Right renal cortex interstitium (tissue), 3 donors: Measurements from ENCODE around the gene KRTAP22-2. TPM values are rescaled to one million over a fixed set of nuclear protein-coding genes. Genes with fewer than 3 reads are reported as not detected.

Experiments
- DNase-seq, 3 donors: peaks; one replicate each; pipeline ENCODE4 v3.0.0-alpha.2; 2013; ENCODE audit warnings: low read depth in 3 of 3, low spot score in 2 of 3
- polyA plus RNA-seq, 3 donors: library from polyadenylated mRNA; unstranded; fragments of 120-200 nt; gene quantifications; one replicate each; pipeline ENCODE4 v1.2.1, GENCODE V29; 2013; ENCODE audit not compliant: insufficient read length in 3 of 3

KRTAP22-2 gene
- not detected for polyA plus RNA-seq

DNA sequence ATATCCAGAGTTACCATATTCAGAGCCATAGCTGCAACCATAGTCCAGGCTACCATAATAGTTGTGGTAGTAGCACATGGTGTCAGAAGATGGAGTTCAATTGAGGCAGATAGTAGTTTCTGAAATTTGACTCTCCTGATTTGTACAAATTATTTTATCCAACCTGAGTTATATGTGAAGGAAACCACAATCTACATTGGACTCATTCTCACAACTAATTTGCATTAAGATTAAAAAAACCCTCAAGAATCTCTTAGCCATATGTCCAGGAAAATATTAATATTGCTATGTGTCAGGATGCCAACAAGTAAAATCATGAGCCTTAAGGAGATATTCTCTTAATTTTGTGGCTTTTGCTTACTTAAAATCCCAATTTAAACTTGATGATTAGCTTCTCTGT, at the start of gene KRTAP22-2:
Gene KRTAP22-2 (minus strand): TSS at position 101 of the 400 bp plus-strand sequence.
- DNase-seq = no peak

DNA sequence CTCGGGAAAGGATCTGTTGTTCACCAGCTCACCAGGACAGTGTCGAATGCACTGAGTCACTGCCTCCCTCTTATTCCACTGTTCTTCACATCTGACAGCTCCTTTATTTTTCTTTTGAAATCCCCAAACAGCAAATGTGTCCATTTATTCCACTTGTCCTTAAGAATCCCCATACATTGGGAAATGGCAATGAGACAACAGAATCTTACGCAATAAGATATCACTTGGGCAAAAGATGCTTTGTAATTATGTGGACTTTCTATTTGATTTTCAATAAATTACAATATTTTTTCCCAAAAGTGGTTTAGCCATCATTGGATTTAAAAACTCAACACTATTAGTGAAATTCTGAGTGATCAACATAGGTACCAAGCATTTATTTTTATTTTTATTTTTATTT, 48.5 kb upstream of the KRTAP22-2 start:
- no peak for DNase-seq

DNA sequence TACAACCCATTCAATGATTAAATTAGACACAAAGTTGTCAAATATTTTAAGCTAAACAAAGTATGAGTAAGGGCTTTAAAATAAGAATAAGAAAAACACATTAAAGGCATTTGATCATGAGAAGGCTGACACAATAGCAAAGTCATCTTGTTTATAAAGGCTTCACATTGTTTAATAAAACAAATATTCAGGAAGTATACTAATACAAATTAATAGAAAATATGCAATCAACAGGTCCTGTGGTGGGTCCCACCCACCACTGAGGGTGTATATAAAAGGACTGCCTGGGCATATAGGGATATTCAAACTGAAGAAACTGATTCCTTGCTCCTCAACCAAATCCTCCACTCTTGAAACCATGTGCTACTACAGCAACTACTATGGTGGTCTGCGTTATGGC, 44.7 kb upstream of the KRTAP22-2 start, which contains the start of gene KRTAP20-2:
Gene KRTAP20-2 (plus strand): TSS at position 301 of the 400 bp plus-strand sequence. CDS start 58 bp downstream, at position 359.
- DNase-seq = no peak

DNA sequence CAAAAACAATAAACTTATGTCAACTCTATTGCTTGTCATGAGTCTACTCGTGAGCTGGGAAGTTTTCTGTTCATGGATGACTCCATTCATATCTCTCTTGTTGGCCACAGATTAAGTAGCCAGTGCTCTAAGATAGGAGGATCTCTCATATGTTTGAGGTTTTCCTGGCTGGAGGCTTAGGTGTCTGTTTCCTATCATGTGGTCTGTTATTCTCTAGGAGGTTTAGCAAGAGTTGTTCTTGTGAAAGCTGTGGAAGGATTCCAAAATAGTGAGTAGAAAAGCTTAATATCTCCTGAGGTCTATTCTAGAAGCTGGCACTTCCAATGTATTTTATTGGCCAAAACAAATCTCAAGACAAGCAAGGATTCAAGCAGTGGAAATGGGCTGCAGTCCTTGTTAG, 39.0 kb upstream of the KRTAP22-2 start:
- no peak for DNase-seq

DNA sequence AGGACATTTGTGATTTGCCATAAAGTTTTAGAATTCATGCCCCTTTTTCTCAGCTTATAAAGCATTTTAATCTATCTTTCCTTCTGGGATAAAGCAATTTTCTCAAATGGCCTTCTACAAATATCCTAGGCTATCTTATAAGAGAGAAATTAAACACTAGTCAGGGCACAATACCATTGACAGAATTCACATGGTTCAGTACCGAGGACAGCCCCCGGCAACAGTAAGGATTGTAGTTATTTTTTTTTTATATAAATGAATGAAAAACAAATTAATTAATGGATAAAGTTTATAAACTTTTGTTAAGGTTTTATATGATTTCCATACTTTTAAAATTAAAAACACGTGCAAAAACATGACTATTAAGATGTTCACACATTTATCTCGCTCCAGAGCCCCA, 37.9 kb upstream of the KRTAP22-2 start:
- DNase-seq = no peak

DNA sequence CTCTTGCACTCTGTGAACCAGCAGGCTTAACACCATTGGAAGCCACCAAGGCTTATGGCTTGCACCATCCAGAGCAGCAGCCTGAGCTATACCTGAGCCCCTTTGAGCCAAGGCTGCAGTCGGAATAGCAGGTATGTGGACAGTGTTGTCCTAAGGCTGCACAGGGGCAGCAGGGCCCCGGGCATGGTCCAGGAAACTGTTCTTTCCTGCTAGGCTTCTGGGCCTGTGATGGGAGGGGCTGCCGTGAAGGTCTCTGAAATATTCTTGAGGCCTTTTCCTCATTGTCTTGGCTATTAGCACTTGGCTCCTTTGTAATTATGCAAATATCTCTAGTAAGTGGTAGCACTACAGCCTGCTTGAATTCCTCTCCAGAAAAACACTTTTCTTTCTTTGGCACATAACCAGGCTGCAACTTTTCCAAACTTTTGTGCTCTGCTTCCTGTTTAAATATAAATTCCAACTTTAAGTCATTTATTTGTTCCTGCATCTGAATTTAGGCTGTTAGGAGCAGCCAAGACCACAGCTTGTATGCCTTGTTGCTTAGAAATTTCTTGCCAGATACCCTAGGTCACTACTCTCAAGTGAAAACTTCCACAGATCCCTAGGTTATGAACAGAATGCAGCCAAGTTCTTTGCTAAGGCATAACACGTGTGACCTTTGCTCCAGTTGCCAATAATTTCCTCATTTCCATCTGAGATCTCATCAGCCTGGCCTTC, 35.4 kb upstream of the KRTAP22-2 start:
- no peak for DNase-seq

DNA sequence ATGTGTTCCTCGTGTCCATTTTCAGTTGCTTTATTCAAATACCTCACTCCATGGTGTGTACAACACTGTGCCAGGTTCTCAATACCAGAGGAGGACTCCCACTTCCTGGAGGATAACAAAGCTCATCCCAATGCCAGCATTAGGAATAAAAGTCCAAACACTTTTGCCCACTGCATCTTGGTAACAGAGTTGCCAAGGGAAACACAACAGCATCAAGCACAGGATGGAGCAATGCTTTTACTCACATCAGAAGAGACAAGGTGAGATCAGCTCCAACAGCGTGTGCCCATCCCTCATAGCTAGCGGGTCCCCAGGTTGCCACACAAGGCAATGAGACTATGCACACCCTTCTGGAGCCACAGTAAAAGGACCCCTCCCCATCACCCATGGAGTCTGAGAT, 33.2 kb upstream of the KRTAP22-2 start:
- DNase-seq = no peak

DNA sequence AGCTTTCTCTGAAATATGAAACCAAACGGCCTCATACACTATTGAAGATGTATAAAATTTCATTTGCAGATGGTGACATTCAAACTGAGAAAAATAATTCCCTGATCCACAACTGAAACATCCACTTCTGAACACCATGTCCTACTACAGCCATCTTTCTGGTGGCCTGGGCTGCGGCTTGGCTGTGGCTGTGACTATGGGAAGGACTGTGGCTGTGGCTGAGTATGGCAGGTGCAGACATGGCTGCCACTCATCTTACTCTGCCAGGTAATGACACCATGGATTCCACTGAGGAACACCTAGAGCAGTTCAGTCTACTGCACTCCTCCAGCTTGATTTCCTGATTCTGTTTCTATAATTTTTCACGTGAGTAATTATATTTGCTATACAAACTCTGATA, 30.3 kb upstream of the KRTAP22-2 start, which contains the start of gene KRTAP20-4:
Gene KRTAP20-4 (plus strand): TSS at position 106 of the 400 bp plus-strand sequence.
- no peak for DNase-seq

DNA sequence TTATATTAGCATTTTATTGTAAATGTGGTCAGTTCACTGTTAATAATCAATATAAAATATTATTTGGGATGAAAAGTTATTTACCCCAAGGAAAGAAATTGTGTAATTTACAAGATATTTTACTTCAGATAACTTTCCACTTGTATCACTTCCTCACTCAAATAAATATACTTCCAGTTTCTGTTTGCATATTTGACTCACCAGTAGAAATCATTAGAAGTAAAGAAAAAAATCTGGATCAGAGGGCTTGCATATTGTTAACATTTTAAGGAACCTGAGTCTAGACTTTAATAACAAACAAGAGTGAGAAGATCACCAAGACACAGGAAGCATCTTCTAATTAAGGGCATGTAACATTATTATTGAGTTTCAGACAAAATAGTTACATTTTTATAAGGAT, 29.9 kb upstream of the KRTAP22-2 start:
- no peak for DNase-seq

DNA sequence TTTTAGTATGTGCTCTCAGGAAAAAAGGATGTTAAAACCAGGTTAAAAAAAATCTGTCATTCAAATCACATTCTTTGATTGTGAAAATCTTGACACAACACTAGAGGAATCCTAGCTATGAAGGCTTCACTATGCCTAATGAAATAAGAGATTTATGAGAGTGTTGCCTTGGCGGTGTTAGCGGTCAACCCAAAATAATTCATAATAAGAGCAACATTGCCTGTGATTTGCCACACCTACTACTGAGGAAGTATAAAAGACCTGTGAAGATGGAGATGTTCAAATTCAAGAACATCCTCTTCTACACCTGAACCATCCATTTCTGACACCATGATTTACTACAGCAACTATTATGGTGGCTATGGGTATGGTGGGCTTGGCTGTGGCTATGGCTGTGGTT, 25.9 kb upstream of the KRTAP22-2 start, which contains the start of gene KRTAP20-1:
Gene KRTAP20-1 (plus strand): TSS at position 301 of the 400 bp plus-strand sequence. CDS start 30 bp downstream, at position 331.
- no peak for DNase-seq

DNA sequence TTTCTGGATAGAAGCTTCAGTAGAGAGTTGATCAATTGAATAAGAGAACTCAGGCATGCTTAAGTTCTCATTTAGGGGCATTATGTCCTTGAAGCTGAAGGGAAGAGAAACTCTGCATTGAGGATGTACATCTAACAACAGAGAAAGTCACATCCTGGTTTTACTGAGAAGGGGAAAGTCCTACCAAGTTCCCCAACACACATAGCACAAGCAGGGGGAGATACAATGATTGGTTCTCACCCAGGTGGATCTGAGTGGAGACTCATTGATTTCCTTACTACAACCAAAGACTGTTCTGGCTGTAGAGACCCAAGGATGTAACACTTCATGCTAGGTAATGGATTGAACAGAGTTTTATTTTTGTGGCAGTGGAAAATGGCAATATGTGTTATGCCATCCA, 25.0 kb upstream of the KRTAP22-2 start:
- no peak for DNase-seq

DNA sequence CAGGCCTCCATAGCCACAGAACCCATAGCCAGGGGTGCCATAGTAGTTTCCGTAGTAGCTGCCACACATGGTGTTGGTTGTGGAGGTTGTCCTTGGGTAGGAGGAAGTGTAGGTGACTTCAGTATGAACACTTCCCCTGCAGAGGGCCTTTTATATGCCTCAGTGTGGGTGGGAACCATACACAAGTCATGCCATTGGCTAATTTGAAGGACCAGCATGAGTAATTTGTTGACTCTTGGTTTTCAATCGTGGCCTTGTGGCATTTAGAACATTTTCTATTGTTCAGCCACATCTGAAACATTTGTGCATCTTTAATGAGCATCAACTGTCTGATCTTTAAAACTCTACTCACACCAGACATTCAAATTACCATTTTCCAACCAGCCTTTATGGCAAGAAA, 23.6 kb upstream of the KRTAP22-2 start, which contains the start of gene KRTAP6-1:
Gene KRTAP6-1 (minus strand): TSS at position 95 of the 400 bp plus-strand sequence. CDS start 26 bp downstream, at position 69.
- no peak for DNase-seq

DNA sequence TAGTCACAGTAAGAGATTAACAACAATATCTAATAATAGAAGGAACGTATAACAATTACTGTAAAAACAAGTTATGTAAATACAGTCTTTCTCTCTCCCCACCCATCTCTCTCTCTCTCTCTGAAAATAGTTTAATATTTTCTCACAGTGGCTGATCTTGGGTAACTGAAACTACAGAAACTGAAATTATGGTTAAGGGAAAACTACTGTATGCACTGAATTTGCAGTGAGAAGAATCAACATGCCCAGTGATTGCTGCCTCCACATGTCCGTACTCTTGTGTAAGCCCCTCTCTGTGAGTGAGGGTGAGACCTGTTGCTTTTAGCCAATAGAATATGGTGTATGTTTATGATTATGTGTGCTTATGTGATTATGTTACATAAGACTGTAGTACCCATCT, 21.9 kb upstream of the KRTAP22-2 start:
- no peak for DNase-seq

DNA sequence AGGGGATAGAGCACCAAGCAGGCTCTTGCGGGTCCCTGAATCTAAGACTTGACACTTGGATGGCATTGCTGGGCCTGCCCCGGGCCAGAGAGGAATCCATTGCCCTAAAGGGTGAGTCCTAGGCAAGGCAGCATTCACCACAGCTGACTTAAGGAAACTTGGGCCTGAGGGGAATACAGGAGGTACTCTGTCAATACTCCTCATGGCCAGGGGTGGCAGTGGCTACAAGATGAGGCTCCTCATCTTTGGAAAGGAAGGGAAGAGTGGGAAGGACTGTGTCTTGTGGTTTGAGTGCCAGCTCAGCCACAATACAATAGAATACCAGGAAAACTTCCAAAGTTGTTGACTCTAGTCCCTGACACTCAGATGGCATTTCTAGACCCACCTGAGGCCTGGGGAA, 15.8 kb upstream of the KRTAP22-2 start:
- DNase-seq = no peak

DNA sequence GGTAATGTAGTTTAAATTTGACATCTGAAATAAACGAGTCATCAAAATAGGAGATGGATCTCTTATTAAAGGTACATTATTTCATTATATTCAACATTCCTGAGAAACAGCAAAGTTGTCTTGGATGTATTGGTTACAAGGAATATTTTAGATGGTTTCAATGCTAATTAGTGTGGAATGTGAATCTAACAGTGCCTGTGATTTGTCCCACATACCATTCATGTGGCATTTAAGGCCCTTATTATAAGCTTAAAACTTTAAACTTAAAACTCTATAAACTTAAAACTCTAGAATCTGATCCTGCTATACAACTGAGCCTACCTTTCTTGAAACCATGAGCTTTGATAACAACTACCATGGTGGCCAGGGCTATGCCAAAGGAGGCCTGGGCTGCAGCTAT, 10.6 kb upstream of the KRTAP22-2 start, which contains the start of gene KRTAP22-1:
Gene KRTAP22-1 (plus strand): TSS at position 301 of the 400 bp plus-strand sequence.
- no peak for DNase-seq

DNA sequence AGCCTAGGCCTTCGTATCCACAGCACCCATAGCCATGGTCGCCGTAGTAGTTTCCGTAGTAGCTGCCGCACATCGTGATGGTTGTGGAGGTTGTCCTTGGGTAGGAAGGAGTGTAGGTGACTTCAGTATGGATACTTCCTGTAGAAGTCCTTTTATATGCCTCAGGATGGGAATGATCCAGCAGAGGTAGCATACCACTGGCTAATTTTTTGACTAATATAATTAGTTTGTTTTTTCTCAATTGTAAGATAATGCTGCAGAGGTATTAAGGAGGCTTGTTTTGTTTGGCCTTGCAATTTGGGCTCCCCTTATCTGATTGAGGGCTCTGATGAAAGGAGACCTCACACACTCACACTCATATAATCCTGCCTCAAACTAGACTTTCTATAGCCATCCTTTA, 8.6 kb upstream of the KRTAP22-2 start, which contains the start of gene KRTAP6-2:
Gene KRTAP6-2 (minus strand): TSS at position 101 of the 400 bp plus-strand sequence. CDS start 28 bp downstream, at position 73.
- no peak for DNase-seq

DNA sequence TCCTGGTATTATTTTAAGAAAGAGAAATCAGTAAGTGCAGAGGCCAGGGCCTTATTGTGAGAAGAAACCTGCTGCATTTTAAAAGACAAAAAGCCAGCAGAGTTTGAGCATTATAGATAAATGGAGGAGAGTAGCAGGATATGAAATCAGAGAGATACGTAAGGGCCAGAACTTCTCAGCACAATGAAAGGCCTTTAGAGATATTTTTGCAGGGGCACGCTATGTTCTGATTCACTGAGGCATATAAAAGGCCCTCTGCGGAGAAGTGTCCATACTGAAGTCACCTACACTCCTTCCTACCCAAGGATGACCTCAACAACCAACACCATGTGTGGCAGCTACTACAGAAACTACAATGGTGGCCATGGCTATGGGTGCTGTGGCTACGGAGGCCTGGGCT, 1.9 kb upstream of the KRTAP22-2 start, which contains the start of gene KRTAP6-3:
Gene KRTAP6-3 (plus strand): TSS at position 301 of the 400 bp plus-strand sequence. CDS start 6 bp downstream, at position 307.
- DNase-seq = no peak

DNA sequence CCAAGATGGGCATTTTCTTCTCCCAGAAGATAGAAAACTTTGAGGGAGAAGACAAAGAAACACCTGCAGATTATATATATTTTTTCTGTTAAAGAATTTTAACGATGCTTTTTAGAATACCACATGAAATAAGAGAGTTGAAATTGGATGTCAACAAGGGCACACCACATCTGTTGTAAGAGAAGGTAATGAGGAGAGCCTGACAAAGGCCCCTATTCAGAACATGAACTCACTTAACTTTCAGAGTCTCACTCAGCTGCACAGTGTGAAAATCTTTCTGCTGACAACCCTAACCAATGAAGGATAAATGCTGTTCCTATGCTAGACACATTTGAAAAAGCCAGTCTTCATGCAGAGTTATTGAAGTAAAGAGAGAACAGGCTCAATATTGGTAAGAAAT, 7.3 kb downstream of the KRTAP22-2 start:
- no peak for DNase-seq

DNA sequence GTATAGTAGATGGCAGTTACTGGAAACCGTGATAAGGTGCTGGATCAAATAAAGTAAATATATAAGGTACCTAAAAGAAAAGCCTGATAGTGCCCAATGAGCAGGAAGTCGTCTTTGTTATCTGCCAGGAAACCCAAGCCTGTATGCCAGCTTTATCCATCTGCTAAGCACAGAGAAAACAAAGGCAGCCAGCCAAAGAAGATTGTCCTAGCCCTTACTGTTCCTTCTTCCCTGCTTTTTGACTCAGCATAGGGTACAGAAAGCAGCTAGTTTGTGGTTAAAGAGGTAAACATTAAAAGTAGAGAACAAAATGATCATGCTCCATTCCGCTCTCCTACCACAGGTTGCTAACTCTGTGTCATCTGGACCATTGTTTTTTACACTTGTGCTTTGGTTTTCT, 10.1 kb downstream of the KRTAP22-2 start:
- no peak for DNase-seq

DNA sequence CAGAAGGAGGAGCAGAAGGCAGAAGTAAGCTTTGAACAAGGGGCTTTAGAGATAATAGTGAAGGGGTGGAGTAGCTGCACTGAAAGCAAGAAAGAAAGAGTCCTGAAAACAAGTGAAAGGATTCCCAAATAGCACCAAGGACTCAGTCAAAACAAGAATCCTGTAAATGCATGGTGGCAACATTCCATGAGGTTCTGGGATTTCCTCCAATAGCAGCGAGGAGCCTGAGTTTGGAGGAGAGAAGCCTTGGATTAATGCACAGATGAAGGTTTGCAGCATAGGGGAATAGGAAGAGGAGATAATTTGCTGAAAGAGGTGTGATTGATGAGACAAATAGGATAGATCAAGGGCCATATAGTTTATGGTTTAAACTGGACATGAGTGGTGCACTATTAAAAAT, 10.9 kb downstream of the KRTAP22-2 start:
- no peak for DNase-seq

DNA sequence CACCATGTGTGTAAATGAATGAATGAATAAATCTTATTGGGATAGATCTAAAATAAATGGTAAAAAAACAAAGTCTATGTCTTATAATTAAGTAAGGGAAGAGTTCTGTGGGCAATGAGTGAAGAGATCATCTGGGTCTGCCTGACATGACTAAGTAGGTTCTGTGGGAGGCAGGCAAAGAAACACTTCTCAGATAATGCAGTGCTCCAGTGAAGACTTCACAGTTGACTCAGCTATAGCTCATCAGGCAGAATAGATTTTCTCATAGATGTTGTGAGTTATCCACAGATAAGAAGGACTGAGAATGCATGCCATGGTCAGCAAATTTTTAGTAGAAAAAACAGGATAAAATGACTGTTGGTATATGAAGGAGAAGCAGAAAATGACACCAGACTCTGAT, 12.4 kb downstream of the KRTAP22-2 start:
- DNase-seq = no peak

DNA sequence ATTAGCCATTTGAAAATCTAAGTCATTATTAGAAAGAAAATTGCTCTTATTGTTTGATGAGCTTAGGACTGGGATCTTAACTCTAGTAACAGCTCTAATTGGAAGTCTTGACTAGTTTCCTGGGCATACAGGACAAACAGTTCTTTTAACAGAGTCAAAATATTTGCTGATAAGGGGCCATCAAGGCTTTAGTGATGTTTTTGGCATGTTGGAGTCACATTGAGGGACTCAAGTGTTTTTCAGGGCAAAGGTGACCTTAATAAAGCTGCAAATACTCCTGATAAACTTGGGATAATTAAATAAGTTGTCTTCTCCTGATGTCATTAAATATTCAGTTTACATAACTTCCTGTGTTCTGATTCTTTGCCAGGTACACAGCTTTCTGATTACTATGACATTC, 22.6 kb downstream of the KRTAP22-2 start:
- no peak for DNase-seq
